LNCAP (cell line): ENCODE measurements around the gene DCUN1D3.

Experiments
- CTCF ChIP-seq: fragments of 450-650 bp; IDR thresholded peaks from 2 replicates; pipeline ENCODE4 v1.5.1; 2017; ENCODE audit warnings: mild to moderate bottlenecking

DCUN1D3 gene

DNA sequence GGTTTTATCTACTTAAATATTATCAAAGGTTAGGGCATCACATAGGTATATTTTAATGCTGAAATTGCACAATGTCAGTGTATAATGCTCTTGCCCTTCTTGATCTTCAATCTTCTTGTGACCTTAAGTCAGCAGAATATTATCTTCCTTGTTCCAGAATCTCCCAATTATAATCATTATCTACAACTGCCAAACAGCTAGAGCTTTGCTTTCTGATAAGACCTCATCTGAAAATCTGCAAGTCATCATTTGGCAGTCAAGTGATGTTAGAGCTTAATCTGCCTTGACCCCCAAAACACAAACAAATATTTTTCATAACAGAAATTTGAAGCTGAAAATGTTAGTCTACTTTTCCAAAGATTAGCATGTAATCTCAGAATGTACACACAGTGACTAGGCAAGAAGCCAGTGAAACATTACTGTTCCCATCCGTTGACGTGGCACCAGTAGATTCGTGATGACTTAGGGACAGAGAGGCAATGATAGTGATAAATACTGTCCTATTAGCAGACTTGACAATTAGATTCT, 74.1 kb downstream of the DCUN1D3 start:
- TF ChIP-seq CTCF, result no peak

GRCh38 chr16:20822521-20823325, 77.4 kb downstream of the DCUN1D3 start:
- TF ChIP-seq CTCF, result no peak

GRCh38 chr16:20821682-20822081, 78.5 kb downstream of the DCUN1D3 start:
- TF ChIP-seq CTCF, result no peak

DNA sequence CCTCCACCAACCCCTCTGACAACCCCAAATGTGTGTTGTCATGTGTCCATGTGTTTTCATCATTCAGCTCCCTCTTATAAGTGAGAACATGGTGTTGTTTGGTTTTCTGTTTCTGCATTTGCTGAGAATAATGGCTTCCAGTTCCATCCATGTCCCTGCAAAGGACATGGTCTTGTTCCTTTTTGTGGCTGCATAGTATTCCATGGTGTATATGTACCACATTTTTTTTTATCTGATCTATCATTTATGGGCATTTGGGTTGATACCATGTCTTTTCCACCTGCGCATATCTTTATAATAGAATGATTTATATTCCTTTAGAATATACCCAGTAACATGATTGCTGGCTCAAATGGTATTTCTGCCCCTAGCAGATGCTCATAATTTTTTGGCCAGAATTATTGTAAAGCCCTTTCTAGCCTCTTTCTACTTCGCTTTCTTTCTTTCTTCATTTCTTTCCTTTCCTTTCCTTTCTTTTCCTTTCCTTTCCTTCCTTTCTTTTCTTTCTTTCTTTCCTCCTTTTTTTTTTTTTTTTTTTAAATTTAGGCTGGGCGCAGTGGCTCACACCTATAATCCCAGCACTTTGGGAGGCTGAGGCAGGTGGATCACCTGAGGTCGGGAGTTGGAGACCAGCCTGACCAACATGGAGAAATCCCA, 81.1 kb downstream of the DCUN1D3 start:
- no peak for TF ChIP-seq CTCF

DNA sequence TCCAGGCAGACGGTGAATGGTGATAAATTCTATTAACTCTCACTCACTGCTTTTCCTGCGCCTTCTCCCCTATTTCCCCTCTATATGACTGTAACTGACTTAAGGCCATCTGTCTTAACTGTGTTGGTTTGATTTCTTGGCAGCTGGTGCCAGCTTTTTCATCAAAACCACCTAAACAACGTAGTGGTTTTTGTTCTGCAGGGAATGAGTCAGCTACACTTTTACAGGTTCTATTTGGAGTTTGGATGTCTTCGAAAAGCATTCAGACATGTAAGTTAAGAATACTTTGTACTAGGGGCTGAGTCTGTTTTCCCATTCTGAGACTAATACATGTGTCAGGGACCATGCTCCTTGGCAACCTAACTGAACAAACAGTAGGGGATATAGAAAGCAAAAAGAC, 85.4 kb downstream of the DCUN1D3 start:
- TF ChIP-seq CTCF, result no peak

DNA sequence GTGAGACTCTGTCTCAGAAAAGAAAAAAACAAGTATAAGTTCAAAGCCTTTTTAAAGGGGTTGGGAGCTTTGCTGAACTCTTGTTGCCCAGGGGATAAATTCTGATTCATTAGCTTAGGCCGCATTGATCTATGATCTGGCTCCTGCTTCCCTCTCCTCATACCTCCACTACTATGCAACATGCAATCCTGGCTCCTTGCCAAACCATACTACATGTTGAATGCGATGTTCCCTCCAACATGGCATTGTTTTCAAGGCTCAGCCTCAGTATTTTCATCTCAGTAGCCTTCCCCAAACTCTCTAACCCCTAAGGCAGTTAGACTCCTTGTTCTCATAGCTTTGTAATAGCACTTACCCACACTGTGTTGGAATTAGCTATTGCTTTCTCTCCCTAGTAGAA, 87.6 kb downstream of the DCUN1D3 start:
- TF ChIP-seq CTCF, result no peak

GRCh38 chr16:20811889-20812439, 88.2 kb downstream of the DCUN1D3 start:
- no peak for TF ChIP-seq CTCF
